Measurements from ENCODE around the gene NYNRIN. TPM values are rescaled to one million over a fixed set of nuclear protein-coding genes. Genes with fewer than 3 reads are reported as not detected.
A peak's percentile ranks its signal among the peaks of the same experiment; 100 is the strongest.
"Not testable (repeated sequence)": the region's sequence is repeated elsewhere in the genome, so short reads cannot be mapped to it uniquely, and the experiment has no call there.

Gene NYNRIN
- total RNA-seq, 1 experiment from 2014 or later: 0.57 TPM

DNA sequence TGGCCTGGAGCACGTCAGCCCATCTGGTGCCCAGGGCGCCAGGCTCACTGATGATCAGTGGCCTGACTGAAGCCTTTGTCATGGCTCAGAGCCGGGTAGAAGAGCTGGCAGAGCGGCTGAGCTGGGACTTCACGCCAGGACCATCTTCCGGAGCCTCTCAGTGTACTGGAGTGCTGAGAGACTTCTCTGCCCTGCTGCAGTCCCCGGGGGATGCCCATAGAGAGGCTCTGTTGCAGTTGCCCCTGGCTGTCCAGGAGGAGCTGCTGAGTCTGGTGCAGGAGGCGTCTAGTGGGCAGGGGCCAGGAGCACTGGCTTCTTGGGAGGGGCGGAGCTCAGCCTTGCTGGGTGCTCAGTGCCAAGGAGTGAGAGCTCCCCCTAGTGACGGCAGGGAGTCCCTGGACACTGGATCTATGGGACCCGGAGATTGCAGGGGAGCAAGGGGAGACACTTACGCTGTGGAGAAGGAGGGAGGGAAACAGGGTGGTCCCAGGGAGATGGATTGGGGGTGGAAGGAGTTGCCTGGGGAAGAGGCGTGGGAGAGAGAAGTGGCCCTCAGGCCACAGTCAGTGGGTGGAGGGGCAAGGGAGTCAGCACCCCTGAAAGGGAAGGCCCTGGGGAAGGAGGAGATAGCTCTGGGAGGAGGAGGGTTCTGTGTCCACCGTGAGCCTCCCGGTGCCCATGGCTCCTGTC is 32.9 kb downstream of the NYNRIN start:
- DNase-seq (ENCODE audit: low read depth): peak; percentile 97

DNA sequence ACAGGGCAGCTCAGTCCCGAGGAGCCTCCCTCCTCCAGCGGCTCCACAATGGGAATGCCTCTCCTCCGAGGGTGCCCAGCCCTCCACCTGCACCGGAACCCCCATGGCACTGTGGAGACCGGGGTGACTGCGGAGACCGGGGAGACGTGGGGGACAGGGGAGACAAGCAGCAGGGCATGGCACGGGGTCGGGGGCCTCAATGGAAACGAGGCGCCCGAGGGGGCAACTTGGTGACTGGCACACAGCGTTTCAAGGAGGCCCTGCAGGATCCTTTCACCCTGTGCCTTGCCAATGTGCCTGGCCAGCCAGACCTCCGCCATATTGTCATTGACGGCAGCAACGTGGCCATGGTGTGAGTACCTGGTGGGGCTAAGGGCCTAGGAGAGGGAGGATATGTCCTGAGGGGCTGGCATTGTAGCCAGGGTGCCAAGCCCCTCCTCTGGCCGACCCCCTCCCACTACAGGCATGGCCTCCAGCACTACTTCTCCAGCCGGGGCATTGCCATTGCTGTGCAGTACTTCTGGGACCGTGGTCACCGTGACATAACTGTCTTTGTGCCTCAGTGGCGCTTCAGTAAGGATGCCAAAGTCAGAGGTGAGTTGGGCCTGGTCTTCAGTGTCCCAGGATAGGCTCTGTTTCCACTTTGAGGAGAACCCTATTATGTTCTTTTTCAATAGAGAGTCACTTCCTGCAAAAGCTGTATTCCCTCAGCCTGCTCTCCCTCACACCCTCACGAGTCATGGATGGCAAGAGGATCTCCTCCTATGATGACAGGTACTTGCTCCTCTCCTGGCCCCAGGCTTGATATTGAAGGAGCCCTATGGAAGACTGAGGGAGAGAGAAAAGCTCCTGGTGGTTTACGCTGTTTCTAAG is 33.7 kb downstream of the NYNRIN start:
- no peak for DNase-seq (ENCODE audit: low read depth)

DNA sequence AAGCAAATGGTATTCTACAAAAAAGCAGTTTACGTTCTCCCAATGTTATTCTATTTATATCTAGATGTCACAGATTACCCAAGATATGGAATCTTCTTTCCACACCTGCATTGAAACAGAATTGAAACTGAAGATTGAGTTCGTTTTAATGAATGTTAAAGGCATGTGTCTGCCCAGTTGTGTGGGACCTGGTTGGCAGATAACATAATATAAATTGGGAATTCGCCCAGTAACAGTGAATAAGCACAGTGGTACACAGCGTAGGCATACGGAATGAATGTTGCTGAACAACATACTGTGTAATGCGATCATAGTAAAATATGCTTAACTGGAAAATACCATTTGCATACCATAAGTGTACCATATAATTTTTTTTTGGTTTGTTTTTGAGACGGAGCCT is 35.2 kb downstream of the NYNRIN start:
- DNase-seq (ENCODE audit: low read depth): no peak

DNA sequence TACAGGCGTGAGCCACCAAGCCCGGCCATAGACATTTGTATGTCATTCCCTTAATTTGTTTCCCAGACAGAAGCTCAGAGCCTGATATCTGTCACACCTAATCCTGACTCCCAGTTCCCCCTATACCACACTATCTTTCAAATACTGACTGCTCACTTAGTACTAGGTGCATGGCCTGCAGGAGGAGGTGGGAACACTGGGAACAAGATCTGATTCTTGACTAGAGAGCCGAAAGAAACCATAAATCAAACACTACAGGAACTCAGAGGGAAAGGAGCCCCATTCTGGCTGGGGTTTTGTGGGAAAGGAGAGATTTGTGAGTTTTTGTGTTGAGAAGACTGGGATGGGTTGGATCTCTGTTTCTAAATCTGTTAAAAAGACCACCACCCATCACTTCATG is 35.9 kb downstream of the NYNRIN start:
- no peak for DNase-seq (ENCODE audit: low read depth)

DNA sequence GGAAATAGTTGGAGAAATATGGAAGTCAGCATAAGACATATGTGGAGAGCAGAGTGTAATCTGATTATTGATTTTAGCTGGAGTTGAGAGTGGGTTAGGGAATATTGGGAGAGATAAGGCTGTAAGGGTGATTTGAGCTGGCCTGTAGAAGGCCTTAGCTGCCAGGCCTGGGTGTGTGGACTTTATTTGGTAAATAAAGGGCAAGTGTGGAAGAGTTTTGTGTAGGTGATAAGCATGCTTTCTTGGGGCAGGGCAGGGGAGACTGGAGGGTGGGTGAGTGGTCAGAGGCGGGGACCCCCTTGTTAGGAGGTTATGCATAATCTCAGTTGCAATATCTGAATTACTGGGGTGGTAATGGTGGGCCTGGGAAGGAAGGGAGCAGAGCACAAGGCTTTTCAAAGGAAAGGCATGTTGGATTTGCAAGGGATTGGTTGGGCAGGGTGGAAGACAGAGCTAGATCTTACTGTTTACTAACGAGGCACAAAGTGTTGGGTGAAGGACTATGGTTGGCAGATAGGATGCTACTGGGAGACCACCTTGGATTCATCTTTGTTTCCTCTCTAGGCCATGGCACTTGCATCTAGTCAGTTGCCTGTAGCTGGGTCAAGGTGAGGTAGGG is 36.5 kb downstream of the NYNRIN start:
- no peak for DNase-seq (ENCODE audit: low read depth)

DNA sequence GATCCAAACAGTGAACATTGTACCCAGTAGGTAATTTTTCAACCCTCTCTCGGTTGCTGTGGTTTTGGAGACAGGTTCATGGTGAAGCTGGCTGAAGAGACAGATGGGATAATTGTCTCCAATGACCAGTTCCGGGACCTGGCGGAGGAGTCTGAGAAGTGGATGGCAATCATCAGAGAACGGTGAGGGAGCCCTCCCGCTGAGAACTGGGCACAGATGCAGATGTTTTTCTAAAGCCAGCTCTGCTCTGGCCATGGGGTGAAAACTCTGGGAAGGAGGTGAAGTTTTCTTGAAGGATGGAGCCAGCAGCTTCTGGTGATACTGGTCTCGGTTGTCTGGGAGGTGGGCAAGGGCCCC is 37.2 kb downstream of the NYNRIN start:
- DNase-seq (ENCODE audit: low read depth): no peak

DNA sequence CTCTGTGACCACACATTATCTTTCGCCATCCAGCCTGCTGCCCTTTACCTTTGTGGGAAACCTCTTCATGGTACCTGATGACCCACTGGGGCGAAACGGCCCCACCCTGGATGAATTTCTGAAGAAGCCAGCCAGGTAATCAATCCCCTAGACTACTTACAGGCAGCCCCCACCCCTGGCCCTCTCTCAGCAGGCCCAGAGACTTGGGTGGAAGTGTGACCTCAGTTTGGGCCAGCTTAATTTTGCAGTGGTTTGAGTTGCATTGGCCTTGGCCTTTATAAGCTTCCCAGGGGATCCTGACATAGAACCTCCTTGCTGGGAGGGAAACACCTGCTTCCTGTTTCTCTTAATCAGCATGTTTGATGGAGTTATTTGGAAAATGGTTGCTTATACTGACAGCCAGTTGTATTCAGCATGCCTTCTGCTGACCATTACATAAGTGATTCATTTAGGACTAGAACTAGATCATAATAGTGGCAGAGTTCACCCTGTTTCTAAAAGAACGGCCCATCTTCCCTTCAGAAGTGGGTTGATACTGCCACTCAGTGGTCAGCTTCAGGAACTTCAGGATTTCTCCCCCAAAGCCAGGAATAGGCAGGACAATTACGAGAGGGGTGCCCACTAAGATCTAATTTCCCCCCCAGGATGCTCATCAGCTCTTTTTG is 37.7 kb downstream of the NYNRIN start:
- peak; percentile 72 for DNase-seq (ENCODE audit: low read depth)

DNA sequence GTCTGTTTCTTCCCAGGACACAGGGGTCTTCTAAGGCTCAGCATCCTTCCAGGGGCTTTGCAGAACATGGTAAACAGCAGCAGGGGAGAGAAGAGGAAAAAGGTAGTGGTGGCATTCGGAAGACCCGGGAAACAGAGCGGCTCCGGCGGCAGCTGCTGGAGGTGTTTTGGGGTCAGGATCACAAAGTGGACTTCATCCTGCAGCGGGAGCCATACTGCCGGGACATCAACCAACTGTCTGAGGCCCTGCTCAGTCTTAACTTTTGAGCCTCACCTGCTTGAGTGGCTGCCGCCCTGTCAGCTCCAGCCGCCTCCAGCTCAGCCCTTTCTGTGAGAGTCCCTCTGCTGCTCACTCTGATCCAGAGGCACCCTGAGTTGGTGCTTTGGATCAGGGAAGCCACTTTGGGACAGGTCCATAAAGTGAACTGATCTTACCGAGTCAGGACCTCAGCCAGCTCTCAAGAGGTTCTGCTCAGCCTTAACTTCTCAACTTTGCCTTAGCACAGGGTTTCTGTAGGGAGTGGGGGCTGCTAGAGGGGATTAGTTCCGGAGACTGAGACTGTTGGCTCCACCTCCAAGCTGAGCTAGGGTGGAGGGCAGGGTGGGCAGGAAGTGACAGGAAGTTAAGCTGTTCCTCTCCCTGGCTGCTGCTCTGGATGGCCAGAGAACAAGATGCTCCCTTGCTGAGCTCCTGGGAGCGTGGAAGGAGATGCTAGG is 38.4 kb downstream of the NYNRIN start:
- no peak for DNase-seq (ENCODE audit: low read depth)

DNA sequence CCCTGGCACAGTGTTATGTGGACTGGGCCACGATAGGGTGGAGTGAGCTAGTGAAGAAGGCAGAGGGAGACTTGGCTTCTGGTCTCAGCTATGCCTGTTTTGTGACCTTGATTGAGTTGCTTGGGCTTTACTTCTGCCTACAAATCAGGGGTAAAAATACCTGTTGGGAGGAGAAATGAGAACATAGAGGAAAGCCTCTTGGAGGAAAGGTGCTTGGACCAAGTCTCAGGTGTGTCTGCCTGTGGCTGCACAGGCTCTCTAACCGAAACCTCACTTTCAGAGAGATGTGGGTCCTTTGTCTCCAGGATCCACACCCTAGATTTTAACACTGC is 38.9 kb downstream of the NYNRIN start:
- no peak for DNase-seq (ENCODE audit: low read depth)

DNA sequence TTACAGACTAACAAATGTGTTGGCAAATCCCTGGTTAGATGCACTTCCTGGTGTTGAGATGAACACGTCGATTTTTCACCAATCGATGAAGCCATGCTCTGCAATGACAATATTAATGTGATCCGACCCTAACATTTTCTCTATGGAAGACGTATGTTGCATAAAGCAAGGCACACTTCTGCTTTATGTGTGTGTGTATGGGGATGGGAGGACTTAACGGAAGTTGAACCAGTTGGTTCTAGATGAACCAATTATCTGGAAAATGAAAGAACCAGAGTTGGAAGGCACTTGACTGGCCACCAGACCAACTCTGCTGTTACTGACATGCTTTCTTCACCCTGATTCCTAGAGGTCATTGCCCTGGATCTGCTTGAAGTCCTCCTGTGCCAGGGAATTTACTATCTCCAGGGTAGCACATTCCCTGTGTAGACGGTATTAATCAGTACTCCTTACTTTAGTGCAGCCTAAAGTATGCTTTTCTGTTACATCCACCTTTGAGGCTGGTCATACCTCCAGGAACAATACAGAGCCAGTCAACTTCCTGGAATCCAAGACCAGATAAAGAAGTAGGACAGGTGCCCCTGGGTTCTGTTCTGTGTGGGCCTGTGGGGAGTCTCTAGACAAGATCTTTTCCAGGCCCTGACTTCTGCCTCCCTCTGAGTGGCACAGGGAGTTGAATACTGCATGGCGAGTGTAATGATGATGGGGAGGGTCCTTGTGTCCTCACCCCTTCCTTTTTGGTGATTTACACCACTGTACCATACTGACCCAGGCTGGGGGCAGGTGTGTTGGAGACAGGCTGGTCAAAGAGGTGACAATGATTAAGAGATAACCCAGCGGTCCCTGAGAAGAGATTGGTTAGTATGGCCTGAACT is 39.7 kb downstream of the NYNRIN start:
- no peak for DNase-seq (ENCODE audit: low read depth)

DNA sequence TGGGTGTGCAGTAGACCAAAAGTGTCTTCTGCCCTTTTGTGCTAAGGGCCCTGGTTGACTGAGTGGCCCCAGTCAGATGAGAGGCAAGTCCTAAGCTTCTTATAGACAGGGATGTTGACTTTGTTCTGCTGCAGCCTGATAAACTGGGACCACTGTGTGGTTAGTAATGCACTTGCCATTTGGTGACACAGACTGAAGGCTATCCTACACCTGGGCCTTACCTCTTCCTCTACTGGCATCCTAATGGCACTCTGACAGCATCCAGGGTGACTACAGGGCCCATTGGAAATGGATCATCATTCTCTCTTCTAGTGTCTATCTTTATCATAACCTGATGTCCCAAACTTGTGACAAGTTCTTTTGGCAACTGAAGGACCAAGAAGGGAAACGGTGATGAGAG is 40.5 kb downstream of the NYNRIN start:
- no peak for DNase-seq (ENCODE audit: low read depth)

DNA sequence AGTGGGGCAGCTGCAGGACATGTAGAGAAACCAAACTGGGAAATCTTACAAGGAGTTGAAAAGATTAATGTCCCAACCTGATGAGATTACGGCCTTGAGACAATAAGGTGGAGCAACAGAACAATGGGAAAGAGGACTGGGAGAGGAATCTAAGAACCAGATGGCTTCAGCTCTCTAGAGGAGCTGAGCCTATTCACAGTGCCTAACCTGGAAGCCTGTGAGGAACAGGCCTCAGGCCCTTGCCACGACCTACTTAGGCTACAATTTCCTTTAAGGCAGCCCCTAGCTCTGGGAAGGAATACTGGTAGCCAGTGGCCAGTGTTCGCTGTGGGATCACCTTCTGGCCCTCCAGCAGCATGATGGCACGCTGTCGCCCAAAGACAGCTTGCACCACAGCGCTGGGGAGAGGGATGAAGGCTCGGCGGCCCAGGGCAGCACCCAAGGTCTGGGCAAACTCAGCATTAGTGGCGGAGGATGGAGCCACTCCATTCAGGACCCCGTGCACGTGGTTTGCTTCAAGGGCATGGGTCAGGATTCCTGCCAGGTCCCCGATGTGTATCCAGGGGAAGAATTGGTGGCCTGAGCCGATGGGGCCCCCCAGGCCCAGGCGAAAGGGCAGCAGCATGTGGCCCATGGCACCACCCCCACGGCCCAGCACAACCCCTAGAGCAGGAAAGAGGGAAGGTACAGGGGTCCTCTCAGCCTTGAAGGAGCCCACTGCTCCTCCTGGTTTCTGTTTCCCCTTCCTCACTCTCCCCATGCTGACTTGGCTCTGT is 41.2 kb downstream of the NYNRIN start:
- no peak for DNase-seq (ENCODE audit: low read depth)

DNA sequence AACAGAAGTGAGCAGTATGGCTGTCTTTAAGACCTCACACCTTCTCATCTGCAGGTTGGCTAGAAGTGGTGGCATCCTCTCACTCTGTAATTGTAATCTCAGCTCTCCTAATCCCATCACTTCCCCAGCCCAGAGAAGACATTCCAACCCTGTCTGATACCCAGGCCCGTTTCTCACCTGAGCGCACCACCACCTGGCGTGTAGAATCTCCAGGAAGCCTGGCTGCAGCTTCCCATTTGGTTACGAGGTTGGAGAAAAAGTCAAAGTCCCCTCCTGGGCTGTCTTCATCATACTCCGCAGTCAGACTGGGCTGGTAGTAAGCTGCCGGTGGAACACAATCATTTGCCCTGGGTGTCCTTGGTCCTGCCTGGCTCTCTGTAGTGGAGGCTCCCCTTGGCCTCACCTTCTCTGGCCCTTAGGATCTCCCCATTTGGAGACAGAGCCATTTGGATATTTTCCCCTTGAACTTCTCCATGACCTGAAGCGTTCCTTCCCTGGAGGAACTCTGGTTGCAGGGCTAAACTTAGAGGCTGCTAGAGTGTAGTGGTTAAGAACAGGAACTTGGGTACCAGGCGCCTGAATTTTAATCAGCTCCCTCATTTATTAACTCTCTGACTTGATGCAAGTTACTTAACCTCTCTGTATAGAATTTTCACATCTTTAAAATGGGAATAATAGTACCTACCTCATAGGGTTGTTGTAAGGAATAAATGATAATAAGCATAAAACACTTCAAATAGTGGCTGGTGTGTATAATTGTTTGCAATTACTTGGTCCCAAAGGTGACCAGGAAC is 42.0 kb downstream of the NYNRIN start:
- DNase-seq (ENCODE audit: low read depth): no peak

DNA sequence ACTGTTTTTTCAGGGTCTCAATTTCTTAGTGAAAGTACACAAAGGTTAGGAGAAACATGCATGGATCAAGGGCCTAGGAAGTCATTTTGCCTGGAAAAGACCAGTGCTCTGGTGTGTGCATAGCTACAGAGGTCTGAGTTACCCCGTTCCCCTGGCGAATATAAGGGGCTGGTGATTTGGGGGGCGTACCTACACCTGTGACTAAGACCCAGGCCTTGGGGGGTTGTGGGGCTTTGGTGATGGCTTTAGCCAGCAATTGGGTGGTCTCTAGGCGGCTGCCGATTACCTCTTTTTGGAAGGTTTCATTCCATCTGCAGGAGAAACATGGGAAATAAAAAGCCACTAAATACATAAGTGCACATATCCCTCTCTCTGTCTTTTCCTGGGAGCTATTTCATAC is 42.7 kb downstream of the NYNRIN start:
- DNase-seq (ENCODE audit: low read depth): no peak

DNA sequence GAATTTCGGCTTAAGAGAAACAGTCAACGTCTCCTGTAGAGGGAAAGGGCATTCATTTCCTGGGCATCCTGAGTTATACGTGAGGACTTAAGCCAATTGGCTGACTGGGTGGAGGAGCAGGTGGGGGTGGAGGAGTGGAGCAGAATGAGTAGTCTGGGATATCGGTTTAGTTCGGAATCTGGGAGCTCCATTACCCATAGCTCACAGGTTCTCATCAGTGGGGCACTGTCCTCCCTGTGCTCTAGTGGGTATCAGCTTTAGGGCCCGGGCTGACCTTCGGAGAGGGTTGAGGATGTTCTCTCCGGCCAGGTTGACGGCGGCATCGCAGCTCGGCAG is 43.1 kb downstream of the NYNRIN start:
- DNase-seq (ENCODE audit: low read depth): no peak

DNA sequence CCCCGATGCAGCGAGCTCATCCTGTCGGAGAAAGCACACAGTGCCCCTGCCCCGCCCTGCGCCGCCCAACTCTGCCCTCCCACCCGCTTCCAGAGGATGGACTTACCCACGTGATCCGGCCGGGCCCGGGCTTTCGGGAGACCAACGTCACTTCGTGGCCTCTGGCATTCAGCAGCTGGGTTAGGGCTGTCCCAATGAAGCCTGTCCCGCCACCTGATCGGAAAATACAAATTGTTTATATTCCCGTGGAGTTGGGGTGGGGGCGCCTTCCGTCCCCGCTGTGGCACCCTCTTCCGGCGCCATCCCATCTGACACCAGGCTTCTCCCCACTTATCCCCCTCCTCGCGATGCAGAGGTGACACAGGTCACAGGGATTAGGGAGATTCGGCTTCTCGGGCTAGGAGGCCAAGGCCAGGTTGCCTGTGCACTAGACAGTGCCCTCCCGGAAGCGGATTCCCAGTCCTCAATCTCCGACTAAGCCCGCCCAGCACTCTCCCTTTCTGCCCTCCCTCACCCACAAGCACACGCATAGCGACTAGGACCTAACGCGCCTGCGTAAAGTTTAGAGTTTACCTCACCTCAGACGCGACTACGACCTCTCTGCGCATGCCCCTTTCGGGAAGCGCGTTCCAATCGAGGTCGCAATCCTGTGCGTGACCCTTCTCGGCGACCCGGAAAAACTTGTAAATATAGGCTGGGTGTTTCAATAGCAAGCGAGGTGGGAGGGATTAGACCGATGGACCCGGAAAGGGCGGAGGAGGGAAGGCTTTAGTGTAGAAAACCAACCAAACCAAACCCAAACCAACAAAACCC is 43.6 kb downstream of the NYNRIN start, which contains the start of gene SDR39U1:
SDR39U1 (minus strand) TSS at position 537 of the 813 bp plus-strand sequence; CDS start at position 530, 7 bp downstream.
- DNase-seq (ENCODE audit: low read depth): peak; percentile 99

DNA sequence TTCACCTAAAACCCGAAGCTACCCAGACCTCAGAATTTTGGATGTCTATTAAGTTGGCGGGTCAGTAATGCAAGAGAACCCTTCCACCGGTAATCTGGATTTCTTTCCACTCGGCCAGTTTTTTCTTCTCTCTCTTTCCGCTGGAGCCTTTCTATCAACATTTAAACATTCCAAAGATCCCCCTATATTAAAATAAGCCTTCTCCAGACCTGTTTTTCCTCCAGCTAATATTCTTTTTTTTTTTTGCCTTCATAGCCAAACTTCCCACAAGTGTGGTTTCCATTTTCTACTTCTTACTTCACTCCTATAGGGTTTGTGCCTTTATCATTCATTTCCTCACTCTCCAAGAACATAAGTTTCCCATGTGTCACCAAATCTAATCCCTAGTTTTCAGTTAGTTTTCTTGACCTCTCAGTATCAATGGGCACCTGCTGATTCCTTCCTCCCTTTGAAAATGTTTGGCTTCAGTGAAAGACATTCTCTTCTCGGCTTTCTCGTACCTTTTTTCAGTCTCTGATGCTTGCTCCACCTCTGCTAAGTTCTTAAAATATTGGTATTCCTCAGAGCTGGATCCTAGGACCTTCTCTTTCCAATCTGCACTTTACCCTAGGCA is 44.4 kb downstream of the NYNRIN start:
- DNase-seq (ENCODE audit: low read depth): no peak

DNA sequence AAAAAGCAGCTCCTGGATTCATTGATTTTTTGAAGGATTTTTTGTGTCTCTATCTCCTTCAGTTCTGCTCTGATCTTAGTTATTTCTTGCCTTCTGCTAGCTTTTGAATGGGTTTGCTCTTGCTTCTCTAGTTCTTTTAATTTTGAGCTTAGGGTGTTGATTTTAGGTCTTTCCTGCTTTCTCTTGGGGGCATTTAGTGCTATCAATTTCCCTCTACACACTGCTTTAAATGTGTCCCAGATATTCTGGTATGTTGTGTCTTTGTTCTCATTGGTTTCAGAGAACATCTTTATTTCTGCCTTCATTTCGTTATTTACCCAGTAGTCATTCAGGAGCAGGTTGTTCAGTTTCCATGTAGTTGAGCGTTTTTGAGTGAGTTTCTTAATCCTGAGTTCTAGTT is 52.0 kb downstream of the NYNRIN start:
- not testable (repeated sequence) for DNase-seq (ENCODE audit: low read depth)

All from Daoy (cell line).